ENCODE data around the gene BCO2.

DNA sequence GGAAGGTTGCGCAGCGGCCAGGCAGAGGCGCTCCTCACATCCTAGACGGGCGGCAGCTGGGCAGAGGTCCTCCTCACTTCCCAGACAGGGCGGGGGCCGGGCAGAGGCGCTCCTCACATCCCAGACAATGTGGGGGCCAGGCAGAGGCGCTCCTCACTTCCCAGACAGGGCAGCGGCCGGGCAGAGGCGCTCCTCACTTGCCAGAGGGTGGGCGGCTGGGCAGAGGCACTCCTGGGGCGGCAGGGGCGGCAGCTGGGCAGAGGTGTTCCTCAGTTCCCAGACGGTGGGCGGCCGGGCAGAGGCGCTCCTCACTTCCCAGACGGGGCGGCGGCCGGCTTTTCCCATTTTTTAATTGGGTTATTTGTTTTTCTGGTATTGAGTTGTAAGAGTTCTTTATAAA, 30.8 kb downstream of the BCO2 start:
- TF ChIP-seq CTCF (IDR thresholded peaks at IDR 0.05; ENCODE audit: low read depth, low read length, missing input control) = no peak
- TF ChIP-seq, protein P1, sequence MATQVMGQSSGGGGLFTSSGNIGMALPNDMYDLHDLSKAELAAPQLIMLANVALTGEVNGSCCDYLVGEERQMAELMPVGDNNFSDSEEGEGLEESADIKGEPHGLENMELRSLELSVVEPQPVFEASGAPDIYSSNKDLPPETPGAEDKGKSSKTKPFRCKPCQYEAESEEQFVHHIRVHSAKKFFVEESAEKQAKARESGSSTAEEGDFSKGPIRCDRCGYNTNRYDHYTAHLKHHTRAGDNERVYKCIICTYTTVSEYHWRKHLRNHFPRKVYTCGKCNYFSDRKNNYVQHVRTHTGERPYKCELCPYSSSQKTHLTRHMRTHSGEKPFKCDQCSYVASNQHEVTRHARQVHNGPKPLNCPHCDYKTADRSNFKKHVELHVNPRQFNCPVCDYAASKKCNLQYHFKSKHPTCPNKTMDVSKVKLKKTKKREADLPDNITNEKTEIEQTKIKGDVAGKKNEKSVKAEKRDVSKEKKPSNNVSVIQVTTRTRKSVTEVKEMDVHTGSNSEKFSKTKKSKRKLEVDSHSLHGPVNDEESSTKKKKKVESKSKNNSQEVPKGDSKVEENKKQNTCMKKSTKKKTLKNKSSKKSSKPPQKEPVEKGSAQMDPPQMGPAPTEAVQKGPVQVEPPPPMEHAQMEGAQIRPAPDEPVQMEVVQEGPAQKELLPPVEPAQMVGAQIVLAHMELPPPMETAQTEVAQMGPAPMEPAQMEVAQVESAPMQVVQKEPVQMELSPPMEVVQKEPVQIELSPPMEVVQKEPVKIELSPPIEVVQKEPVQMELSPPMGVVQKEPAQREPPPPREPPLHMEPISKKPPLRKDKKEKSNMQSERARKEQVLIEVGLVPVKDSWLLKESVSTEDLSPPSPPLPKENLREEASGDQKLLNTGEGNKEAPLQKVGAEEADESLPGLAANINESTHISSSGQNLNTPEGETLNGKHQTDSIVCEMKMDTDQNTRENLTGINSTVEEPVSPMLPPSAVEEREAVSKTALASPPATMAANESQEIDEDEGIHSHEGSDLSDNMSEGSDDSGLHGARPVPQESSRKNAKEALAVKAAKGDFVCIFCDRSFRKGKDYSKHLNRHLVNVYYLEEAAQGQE (IDR thresholded peaks at IDR 0.05) = no peak
- TF ChIP-seq, protein P2, sequence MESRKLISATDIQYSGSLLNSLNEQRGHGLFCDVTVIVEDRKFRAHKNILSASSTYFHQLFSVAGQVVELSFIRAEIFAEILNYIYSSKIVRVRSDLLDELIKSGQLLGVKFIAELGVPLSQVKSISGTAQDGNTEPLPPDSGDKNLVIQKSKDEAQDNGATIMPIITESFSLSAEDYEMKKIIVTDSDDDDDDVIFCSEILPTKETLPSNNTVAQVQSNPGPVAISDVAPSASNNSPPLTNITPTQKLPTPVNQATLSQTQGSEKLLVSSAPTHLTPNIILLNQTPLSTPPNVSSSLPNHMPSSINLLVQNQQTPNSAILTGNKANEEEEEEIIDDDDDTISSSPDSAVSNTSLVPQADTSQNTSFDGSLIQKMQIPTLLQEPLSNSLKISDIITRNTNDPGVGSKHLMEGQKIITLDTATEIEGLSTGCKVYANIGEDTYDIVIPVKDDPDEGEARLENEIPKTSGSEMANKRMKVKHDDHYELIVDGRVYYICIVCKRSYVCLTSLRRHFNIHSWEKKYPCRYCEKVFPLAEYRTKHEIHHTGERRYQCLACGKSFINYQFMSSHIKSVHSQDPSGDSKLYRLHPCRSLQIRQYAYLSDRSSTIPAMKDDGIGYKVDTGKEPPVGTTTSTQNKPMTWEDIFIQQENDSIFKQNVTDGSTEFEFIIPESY (IDR thresholded peaks at IDR 0.05) = no peak
- no peak for TF ChIP-seq MAX (IDR thresholded peaks at IDR 0.05)
- no peak for TF ChIP-seq TAF1 (conservative IDR thresholded peaks at IDR 0.05)
- TF ChIP-seq EGR1 (IDR thresholded peaks at IDR 0.05; ENCODE audit: low read depth in 2 of 2) = no peak
- TF ChIP-seq SP1 (IDR thresholded peaks at IDR 0.05) = no peak
- TF ChIP-seq GABPA (IDR thresholded peaks at IDR 0.05 in 1 of 2, conservative IDR thresholded peaks at IDR 0.05 in 1 of 2) = no peak
- no peak for TF ChIP-seq RAD21 (IDR thresholded peaks at IDR 0.05)
- TF ChIP-seq FOXA1 (IDR thresholded peaks at IDR 0.05) = no peak
- TF ChIP-seq HNF4A (conservative IDR thresholded peaks at IDR 0.05) = no peak
- TF ChIP-seq, protein P3, sequence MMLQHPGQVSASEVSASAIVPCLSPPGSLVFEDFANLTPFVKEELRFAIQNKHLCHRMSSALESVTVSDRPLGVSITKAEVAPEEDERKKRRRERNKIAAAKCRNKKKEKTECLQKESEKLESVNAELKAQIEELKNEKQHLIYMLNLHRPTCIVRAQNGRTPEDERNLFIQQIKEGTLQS (IDR thresholded peaks at IDR 0.05) = no peak
- TF ChIP-seq YY1 (IDR thresholded peaks at IDR 0.05) = no peak
